ENCODE data around the gene PHLDA1.

Gene PHLDA1

GRCh38 chr12:75995691-75996090 lies 35.9 kb downstream of the PHLDA1 start:
- TF ChIP-seq GATA2 (IDR thresholded peaks at IDR 0.05; ENCODE audit: low read depth, low read length) (no peak), GATA3 (IDR thresholded peaks at IDR 0.05; ENCODE audit: low read depth, low read length) (no peak)

- no peak for TF ChIP-seq GATA2 (IDR thresholded peaks at IDR 0.05; ENCODE audit: low read depth, low read length)
- TF ChIP-seq GATA3 (IDR thresholded peaks at IDR 0.05; ENCODE audit: low read depth, low read length): no peak
Measured at GRCh38 chr12:75994069-75994740, 37.4 kb downstream of the PHLDA1 start.

GRCh38 chr12:75991753-75992152 lies 39.8 kb downstream of the PHLDA1 start:
- TF ChIP-seq GATA2 (IDR thresholded peaks at IDR 0.05; ENCODE audit: low read depth, low read length): no peak
- no peak for TF ChIP-seq GATA3 (IDR thresholded peaks at IDR 0.05; ENCODE audit: low read depth, low read length)

GRCh38 chr12:75990189-75990912 lies 41.2 kb downstream of the PHLDA1 start:
- TF ChIP-seq GATA3 (IDR thresholded peaks at IDR 0.05; ENCODE audit: low read depth, low read length) (no peak), GATA2 (IDR thresholded peaks at IDR 0.05; ENCODE audit: low read depth, low read length) (no peak)

- TF ChIP-seq GATA3 (IDR thresholded peaks at IDR 0.05; ENCODE audit: low read depth, low read length) (no peak), GATA2 (IDR thresholded peaks at IDR 0.05; ENCODE audit: low read depth, low read length) (no peak)
Measured at GRCh38 chr12:75986001-75986746, 45.4 kb downstream of the PHLDA1 start.

GRCh38 chr12:75985566-75985965 lies 46.0 kb downstream of the PHLDA1 start:
- no peak for TF ChIP-seq GATA3 (IDR thresholded peaks at IDR 0.05; ENCODE audit: low read depth, low read length)
- TF ChIP-seq GATA2 (IDR thresholded peaks at IDR 0.05; ENCODE audit: low read depth, low read length): no peak

- TF ChIP-seq GATA3 (IDR thresholded peaks at IDR 0.05; ENCODE audit: low read depth, low read length) (no peak), GATA2 (IDR thresholded peaks at IDR 0.05; ENCODE audit: low read depth, low read length) (no peak)
Measured at GRCh38 chr12:75984577-75985182, 46.9 kb downstream of the PHLDA1 start.

GRCh38 chr12:75982979-75983660 lies 48.5 kb downstream of the PHLDA1 start:
- no peak for TF ChIP-seq GATA3 (IDR thresholded peaks at IDR 0.05; ENCODE audit: low read depth, low read length)

- TF ChIP-seq GATA2 (IDR thresholded peaks at IDR 0.05; ENCODE audit: low read depth, low read length) (no peak), GATA3 (IDR thresholded peaks at IDR 0.05; ENCODE audit: low read depth, low read length) (no peak)
Measured at GRCh38 chr12:75982169-75982564, 49.4 kb downstream of the PHLDA1 start.

- no peak for TF ChIP-seq GATA2 (IDR thresholded peaks at IDR 0.05; ENCODE audit: low read depth, low read length)
- no peak for TF ChIP-seq GATA3 (IDR thresholded peaks at IDR 0.05; ENCODE audit: low read depth, low read length)
Measured at GRCh38 chr12:75981247-75982168, 50.1 kb downstream of the PHLDA1 start.

- TF ChIP-seq GATA3 (IDR thresholded peaks at IDR 0.05; ENCODE audit: low read depth, low read length) (no peak), GATA2 (IDR thresholded peaks at IDR 0.05; ENCODE audit: low read depth, low read length) (no peak)
Measured at GRCh38 chr12:75979181-75979580, 52.4 kb downstream of the PHLDA1 start.

- TF ChIP-seq GATA3 (IDR thresholded peaks at IDR 0.05; ENCODE audit: low read depth, low read length) (no peak), GATA2 (IDR thresholded peaks at IDR 0.05; ENCODE audit: low read depth, low read length) (no peak)
Measured at GRCh38 chr12:75978677-75979076, 52.9 kb downstream of the PHLDA1 start.
